GM19238 (cell line): ENCODE results near the gene CCT8.
"Not testable (repeated sequence)": the region's sequence is repeated elsewhere in the genome, so short reads cannot be mapped to it uniquely, and the experiment has no call there.

ENCODE experiments used
- DNase-seq: peaks from one replicate; pipeline ENCODE4 v3.0.0; 2011; ENCODE audit warnings: low spot score; ENCODE audit not compliant: insufficient read length

Gene CCT8

DNA sequence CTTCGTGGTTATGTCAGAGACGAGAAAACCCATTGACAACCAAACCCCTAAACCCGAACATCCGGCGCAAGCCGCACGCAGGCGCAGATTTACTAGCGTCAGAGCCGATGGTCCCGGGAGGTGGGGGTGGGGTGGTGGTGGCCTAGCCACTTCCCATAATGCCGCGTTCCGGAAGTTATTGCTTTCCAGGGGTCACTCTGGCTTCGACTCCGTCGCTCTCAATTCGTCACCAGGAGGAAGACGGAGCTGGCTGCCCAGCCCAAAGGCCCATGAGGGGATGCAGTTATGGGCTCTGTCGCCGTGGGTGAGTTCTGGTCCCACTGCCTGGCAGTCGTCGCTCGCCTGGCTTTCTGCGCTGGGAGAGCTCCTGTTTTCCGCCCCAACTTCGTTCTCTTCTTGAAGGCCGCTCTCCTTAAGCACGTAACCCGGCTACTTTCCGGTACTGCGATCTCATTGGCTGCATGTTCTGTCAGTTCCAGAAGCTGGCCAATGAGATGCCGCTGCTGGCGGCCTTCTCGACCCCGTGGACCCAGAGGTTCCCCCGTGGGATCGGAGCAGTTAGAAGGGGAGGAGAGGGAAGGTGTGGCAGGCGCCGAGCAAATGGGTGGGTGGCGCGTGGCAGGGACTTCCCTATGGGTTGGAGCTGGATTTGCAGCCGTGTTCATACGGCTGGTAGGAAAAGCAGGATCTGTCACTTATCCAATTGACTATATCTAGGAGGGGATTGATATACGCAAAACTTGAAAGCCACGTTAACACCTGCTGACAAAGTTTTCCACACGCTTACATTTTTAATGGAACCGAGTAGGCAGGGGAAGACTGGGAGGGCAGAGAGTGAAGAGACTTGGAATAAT is 48.7 kb downstream of the CCT8 start, which contains the start of gene USP16:
Gene USP16 (plus strand): TSS at position 195 of the 854 bp plus-strand sequence. CDS start 3,246 bp downstream, outside the sequence.
- peak; percentile 91 for DNase-seq

DNA sequence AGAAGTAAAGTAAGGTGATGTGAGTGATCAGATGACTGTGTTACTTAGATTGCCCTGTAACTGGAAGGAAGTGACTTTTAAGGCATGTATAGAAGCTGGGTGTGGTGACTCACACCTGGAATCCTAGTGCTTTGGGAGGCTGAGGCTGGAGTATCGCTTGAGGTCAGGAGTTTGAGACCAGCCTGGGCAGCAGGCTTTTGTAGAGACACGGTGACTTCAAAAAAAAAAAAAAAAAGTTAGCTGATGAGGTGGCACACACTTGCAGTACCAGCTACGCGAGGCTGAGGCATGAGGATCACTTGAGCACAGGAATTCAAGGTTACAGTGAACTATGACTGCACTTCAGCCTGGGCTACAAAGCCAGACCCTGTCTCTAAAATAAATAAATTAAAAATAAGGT is 51.3 kb downstream of the CCT8 start:
- no peak for DNase-seq

DNA sequence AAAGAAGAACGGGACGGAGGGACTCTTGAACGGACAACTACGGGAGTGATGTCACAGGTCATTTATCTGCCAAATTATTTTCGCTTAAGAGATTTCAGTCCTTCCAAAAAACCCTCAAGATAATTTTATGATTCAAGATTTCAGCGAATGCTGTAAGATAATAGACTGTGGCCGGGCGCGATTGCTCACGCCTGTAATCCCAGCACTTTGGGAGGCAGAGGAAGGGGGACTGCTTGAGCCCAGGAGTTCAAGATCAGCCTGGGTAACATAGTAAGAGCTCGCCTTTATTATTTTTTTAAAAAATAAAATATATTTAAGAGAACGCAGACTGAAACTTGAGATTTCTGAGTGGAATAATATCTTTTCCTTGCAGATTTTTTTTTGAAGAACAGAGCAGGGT is 54.9 kb downstream of the CCT8 start:
- DNase-seq: no peak

DNA sequence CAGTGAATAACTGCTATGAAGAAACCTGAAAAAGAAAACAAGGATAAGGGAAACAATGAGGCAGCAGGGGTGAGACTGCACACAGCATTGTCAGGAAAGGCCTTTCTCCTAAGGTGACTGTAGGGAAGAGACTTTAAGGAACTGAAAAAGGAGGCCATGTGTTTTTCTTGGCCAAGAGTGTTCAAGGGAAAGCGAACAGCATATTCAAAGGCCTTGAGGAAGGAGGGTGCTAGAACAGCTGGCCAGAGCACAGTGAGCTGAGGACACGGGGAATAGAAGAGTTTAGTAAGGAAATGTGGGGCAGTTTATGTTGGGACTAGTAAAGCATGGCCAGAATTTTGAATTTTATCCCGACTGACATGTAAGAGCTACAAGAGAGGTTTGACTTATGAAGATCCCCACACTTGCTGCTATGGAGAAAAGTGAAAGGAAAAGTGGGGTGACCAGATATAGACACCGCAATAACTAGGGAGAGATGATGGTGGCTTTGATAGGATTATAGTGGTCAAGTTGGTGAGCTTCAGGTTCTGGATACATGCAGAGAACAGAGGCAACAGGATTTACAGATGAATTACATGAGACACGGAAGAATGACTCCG is 55.7 kb downstream of the CCT8 start:
- no peak for DNase-seq

DNA sequence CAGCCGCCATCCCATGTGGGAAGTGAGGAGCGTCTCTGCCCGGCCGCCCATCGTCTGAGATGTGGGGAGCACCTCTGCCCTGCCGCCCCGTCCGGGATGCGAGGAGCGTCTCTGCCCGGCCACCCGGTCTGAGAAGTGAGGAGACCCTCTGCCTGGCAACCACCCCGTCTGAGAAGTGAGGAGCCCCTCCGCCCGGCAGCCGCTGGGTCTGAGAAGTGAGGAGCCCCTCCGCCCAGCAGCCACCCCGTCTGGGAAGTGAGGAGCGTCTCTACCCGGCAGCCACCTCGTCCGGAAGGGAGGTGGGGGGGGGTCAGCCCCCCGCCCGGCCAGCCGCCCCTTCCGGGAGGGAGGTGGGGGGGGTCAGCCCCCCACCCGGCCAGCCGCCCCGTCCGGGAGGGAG is 62.2 kb downstream of the CCT8 start:
- not testable (repeated sequence) for DNase-seq

DNA sequence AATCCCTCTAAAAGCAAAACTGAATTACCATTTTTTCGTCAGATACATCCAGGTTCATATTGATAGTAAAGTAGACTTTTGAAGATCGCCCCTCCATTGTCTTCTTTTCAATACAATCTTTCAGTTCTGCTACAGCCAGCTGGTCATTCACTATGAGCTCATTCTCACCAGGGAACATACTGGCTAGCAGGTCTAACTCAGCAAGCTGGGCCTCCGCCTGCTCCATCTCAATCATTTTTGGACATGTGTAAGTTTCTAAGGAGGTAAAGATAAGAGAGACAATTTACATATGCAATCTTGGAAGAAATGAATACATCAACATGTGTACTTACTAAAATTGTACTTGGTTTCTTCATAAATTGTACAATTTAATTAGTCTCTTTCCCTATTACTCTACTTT is 65.1 kb downstream of the CCT8 start:
- DNase-seq: no peak

DNA sequence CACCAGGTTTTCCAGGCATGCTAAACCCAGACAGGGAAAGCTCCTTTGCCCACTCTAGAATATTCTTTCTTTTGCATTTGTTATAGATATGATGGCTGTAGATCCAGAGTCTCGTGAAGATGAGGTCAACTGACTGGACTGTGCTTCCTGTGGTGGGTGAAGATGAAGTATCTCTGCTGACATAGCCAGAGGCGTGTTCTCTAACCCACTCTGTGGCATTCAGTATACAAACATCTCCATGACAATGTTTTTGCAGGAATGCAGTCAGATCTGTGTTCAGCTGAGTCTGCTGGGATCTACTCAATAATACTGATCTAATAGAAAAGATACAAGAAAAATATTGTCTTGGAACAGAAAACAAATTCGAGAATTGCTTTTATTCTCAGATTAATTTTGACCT is 65.6 kb downstream of the CCT8 start:
- no peak for DNase-seq

GRCh38 chr21:29007135-29007534 is 66.3 kb downstream of the CCT8 start:
- no peak for DNase-seq
